Measurements from ENCODE around the gene ARHGAP24.

DNA sequence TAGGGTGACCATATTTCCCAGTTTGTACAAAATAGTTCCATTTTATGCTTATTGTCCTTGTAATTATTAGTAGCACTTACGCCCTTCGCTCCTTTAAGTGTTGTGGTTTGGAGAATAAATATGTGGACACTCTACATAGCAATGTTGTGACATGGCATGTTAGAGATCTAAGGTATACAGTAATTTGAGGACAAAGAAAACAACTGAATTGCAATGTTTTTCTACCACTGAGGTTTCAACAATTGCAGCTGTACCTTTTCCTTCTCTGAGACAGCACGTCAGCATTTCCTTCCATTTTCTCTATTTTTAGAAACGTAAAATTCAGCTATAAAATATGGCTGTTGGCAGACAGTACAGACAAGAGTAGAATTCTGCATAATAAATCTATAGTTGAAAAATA lies 561.8 kb downstream of the ARHGAP24 start:
- TF ChIP-seq POLR2A (IDR thresholded peaks at IDR 0.05), result no peak
- TF ChIP-seq, protein P1, sequence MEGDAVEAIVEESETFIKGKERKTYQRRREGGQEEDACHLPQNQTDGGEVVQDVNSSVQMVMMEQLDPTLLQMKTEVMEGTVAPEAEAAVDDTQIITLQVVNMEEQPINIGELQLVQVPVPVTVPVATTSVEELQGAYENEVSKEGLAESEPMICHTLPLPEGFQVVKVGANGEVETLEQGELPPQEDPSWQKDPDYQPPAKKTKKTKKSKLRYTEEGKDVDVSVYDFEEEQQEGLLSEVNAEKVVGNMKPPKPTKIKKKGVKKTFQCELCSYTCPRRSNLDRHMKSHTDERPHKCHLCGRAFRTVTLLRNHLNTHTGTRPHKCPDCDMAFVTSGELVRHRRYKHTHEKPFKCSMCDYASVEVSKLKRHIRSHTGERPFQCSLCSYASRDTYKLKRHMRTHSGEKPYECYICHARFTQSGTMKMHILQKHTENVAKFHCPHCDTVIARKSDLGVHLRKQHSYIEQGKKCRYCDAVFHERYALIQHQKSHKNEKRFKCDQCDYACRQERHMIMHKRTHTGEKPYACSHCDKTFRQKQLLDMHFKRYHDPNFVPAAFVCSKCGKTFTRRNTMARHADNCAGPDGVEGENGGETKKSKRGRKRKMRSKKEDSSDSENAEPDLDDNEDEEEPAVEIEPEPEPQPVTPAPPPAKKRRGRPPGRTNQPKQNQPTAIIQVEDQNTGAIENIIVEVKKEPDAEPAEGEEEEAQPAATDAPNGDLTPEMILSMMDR (IDR thresholded peaks at IDR 0.05), result no peak

Data from breast epithelium (tissue), 3 donors.